K562 (cell line): ENCODE results near the gene CD84. TPM values are rescaled to one million over a fixed set of nuclear protein-coding genes. Genes with fewer than 3 reads are reported as not detected.

Experiments
- MGA ChIP-seq: fragments of 450-650 bp; IDR thresholded peaks from 2 replicates; pipeline ENCODE4 v1.6.1; 2016; ENCODE audit warnings: mild to moderate bottlenecking, moderate library complexity
- NBN ChIP-seq: fragments of 450-650 bp; IDR thresholded peaks from 2 replicates; pipeline ENCODE4 v1.6.1; 2016; ENCODE audit warnings: low read depth, mild to moderate bottlenecking
- REST ChIP-seq, 2 experiments: fragments of 450-650 bp; formaldehyde crosslinking in 1 of 2; IDR thresholded peaks; 2 replicates each; pipeline versions ENCODE4 v1.4.0 to v1.6.1; 2014 to 2020; ENCODE audit warnings: mild to moderate bottlenecking in 2 of 2, borderline replicate concordance in 1 of 2, low read depth in 1 of 2
- ZNF239 ChIP-seq: fragments of 250-450 bp; sonication (Bioruptor Pico); IDR thresholded peaks from 2 replicates; pipeline ENCODE4 v1.4.0; 2020; ENCODE audit warnings: mild to moderate bottlenecking
- ZNF311 ChIP-seq: fragments of 250-450 bp; sonication (Bioruptor Pico); IDR thresholded peaks from 2 replicates; pipeline ENCODE4 v1.4.0; 2020; ENCODE audit warnings: mild to moderate bottlenecking, moderate library complexity
- polyA plus RNA-seq, 8 experiments: library from polyadenylated mRNA; depleted of rRNA in 4 of 8; stranded (reverse) in 5 of 8; unstranded in 3 of 8; fragments of >200 nt; fragmentation: Nextera tagmentation in 2 of 8; fragmentation: Illumina TruSeq in 1 of 8; extraction: Ambion mirVana in 2 of 8; extraction: Trizol in 1 of 8; gene quantifications; 2 replicates each; pipeline versions ENCODE4 v1.2.1 to v1.2.3, GENCODE V29; 2011 to 2014; ENCODE audit warnings: inconsistent platforms in 1 of 8, missing spikeins in 1 of 8
- total RNA-seq, 7 experiments: library from RNA; depleted of rRNA in 6 of 7; stranded (reverse); fragments of >200 nt in 6 of 7; fragmentation: Illumina TruSeq in 2 of 7; extraction: Trizol in 2 of 7; gene quantifications; 2 replicates each; pipeline versions ENCODE4 v1.2.1 to v1.2.3, GENCODE V29; 2011 to 2021; ENCODE audit warnings: low replicate concordance in 1 of 7

Gene CD84
- total and polyA plus RNA-seq, 9 of the 15 experiments (the other 6 are each of a cell fraction or from before 2014, with no cell fraction given): 0.82 to 6.8 (median 2.0) TPM

GRCh38 chr1:160567858-160568682 lies 11.2 kb downstream of the CD84 start (continued):
- TF ChIP-seq REST (IDR thresholded peaks at IDR 0.05; ENCODE audit: borderline replicate concordance): no peak
- no peak for TF ChIP-seq REST (CRISPR knock-in tag; IDR thresholded peaks at IDR 0.05; ENCODE audit: low read depth)
- TF ChIP-seq ZNF239: no peak
- no peak for TF ChIP-seq NBN
- TF ChIP-seq MGA: peak; percentile 57
- 0 out of 2 replicates have a peak, but pooled peaks have one; percentile 55 for TF ChIP-seq ZNF311 (CRISPR knock-in tag)
